ENCODE results near the gene ANKS1A.
"Not testable (repeated sequence)": the region's sequence is repeated elsewhere in the genome, so short reads cannot be mapped to it uniquely, and the experiment has no call there.

The ANKS1A gene

GRCh38 chr6:35106061-35106460 is 217.0 kb downstream of the ANKS1A start:
- not testable (repeated sequence) for DNase-seq (ENCODE audit: low read depth in 2 of 2)

- DNase-seq (ENCODE audit: low read depth in 2 of 2): not testable (repeated sequence)
Measured at GRCh38 chr6:35107208-35107607, 218.2 kb downstream of the ANKS1A start.

DNA sequence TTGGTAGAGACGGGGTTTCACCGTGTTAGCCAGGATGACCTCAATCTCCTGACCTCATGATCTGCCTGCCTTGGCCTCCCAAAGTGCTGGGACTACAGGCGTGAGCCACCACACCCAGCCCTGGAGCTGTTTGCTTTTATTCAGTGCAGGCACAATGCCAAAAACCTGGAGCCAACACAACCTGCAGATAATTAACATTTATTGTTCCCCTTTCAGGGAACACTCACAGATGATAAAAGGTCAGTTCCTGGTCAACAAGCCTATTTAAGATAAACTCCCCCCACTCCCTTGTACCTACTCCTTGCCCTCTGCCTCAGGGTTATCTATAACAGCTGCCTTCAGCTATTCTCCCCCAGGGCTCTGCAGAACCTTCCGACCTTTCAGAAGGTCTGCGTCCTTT is 218.7 kb downstream of the ANKS1A start:
- DNase-seq (ENCODE audit: low read depth in 2 of 2): not testable (repeated sequence)

DNA sequence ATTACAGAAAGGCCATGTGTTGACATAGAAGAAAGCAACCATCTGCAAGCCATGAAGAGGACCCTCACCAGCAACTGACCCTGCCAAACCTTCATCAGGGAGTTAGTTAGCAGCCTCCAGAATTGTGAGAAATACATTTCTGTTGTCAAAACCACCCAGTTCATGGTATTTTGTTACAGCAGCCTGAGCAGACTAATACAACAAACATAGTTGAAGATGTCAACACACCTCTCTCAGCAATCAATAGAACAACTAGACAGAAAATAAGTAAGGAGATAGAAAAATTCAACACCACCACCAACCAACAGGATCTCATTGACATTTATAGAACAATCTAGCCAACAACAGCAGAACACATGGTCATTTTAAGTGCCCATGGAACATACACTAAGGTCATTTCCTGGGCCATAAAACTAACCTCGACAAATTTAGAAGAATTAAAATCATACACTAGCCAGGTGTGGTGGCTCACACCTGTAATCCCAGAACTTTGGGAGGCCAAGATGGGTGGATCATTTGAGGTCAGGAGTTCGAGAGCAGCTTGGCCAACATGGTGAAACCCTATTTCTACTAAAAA is 219.3 kb downstream of the ANKS1A start:
- no peak for DNase-seq (ENCODE audit: low read depth in 2 of 2)

DNA sequence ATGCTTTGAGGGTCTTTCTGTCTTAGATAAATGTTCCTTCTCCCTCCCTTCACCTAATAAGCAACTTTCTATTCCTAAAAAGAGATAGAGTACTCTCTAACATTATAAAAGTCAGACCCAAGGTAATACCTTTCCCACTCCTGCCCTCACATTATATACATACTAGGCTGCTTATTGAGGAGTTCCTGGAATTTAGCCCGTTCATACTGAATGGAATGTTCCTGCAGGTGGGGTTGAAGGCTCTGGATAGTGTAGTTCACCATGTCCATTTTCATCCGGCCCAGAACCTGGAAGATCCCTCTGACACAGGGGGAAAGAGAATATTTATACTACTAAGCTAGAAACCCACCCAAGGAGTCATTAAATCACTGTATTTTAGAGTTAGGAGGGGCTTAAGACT is 231.7 kb downstream of the ANKS1A start:
- DNase-seq (ENCODE audit: low read depth in 2 of 2): no peak

DNA sequence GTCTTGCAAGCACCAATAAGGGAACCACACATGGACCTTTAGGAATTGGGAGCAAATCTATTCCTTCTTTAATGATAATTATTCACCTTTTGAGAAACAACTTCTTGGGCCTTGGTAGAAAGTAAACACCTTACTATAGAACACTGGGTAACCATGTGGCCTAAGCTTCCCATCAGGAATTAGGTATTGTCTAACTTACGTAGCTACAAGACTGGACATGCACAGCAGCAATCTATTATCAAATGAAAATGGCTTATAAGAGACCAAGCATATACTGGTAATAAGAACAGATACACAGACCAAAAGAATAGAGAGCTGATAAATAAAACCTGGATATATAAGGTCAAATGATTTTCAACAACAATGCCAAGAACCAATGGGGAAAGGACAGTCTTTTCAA is 235.3 kb downstream of the ANKS1A start:
- DNase-seq (ENCODE audit: low read depth in 2 of 2): no peak

DNA sequence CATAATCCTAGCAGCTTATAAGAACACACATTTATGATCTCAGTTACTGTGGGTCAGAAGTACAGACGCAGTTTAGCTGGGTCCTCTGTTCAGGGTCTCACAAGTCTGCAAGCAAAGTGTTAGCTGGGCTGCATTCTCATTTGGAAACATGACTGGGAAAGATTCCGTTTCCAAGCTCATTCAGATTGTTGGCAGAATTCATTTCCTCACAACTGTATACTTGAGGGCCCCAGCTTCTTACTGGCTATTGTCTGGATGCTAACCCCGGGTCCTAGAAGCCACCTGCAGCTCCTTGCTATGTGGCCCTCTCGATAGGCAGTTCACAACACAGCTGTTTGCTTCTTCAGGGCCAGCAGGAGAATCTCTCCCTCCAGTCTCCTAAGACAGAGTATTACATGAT is 239.0 kb downstream of the ANKS1A start:
- no peak for DNase-seq (ENCODE audit: low read depth in 2 of 2)

- no peak for DNase-seq (ENCODE audit: low read depth in 2 of 2)
Measured at GRCh38 chr6:35128496-35128895, 239.4 kb downstream of the ANKS1A start.

GRCh38 chr6:35136185-35136584 is 247.1 kb downstream of the ANKS1A start:
- no peak for DNase-seq (ENCODE audit: low read depth in 2 of 2)

- DNase-seq (ENCODE audit: low read depth in 2 of 2): not testable (repeated sequence)
Measured at GRCh38 chr6:35138191-35138590, 249.1 kb downstream of the ANKS1A start.

- DNase-seq (ENCODE audit: low read depth in 2 of 2): no peak
Measured at GRCh38 chr6:35139470-35139869, 250.4 kb downstream of the ANKS1A start.

GRCh38 chr6:35139924-35140638 is 251.0 kb downstream of the ANKS1A start:
- DNase-seq (ENCODE audit: low read depth in 2 of 2): peak; percentile 46 to 53

GRCh38 chr6:35140639-35141006 is 251.6 kb downstream of the ANKS1A start:
- DNase-seq (ENCODE audit: low read depth in 2 of 2): no peak

All from fibroblast of skin of left quadriceps (primary cell).